HCT116 (cell line): ENCODE data around the gene CDH9. TPM values are rescaled to one million over a fixed set of nuclear protein-coding genes. Genes with fewer than 3 reads are reported as not detected.

Source experiments
- ATAC-seq: fragments of 200-7000 bp; cut with Tn5 transposase; 2 replicates; pipeline ENCODE4 v1.9.1; 2020; ENCODE audit warnings: mild to moderate bottlenecking, moderate library complexity
- BruUV-seq: library from RNA; stranded (reverse); fragments of 400-500 nt; replicated peaks from 2 replicates; lab custom pipeline; 2021; lab: Mats Ljungman, UMichigan
- CTCF ChIA-PET: fragments of 300-600 bp; sonication (Branson Sonifier 250); formaldehyde crosslinking; loops from one replicate; lab custom pipeline; 2021; ENCODE audit warnings: antibody characterized with exemption; lab: Charles Lee
- POLR2A ChIA-PET: fragments of 300-600, 350-600 bp; sonication (Branson Sonifier 250); formaldehyde crosslinking; loops from one replicate; lab custom pipeline; 2021; ENCODE audit warnings: antibody characterized with exemption; lab: Charles Lee
- RAD21 ChIA-PET, 2 experiments: fragments of 300-600 bp; sonication (Branson Sonifier 250); formaldehyde crosslinking; loops; one replicate each; lab custom pipeline; 2023; ENCODE audit warnings: low total read pairs in 2 of 2; ENCODE audit not compliant: uncharacterized antibody in 2 of 2, unreplicated experiment in 2 of 2, low non-redundant PET in 1 of 2; lab: Charles Lee
- DNase-seq: peaks from one replicate; pipeline ENCODE4 v3.0.0-alpha.2; 2010; ENCODE audit warnings: low read depth, low spot score
- H2AFZ ChIP-seq: fragments of 200-600 bp; shearing (Covaris generic), sonication (generic); 2 replicates; pipeline ENCODE4 v1.6.1; 2017; ENCODE audit warnings: low read depth, mixed run types, mixed read lengths, antibody characterized with exemption, low read length; ENCODE audit not compliant: poor library complexity, severe bottlenecking
- H3K27ac ChIP-seq: 2 replicates; pipeline ENCODE4 v1.5.1; 2012; ENCODE audit warnings: low read depth, low read length
- H3K27me3 ChIP-seq: fragments of 200-600 bp; sonication (generic); 2 replicates; pipeline ENCODE4 v1.6.1; 2016; ENCODE audit warnings: mixed run types, low read length, mixed read lengths; ENCODE audit not compliant: insufficient read depth
- H3K36me3 ChIP-seq, 2 experiments: fragments of 200-500 bp in 1 of 2; fragments of 200-600 bp in 1 of 2; sonication (Bioruptor generic) in 1 of 2; sonication (generic) in 1 of 2; 2 replicates each; pipeline versions ENCODE4 v1.5.1 to v1.6.1; 2014 to 2016; ENCODE audit warnings: low read length in 2 of 2, inconsistent platforms in 1 of 2, mixed read lengths in 1 of 2, mixed run types in 1 of 2; ENCODE audit not compliant: insufficient read depth in 2 of 2, control insufficient read depth in 1 of 2
- H3K4me1 ChIP-seq, 2 experiments: fragments of 200-600 bp in 1 of 2; sonication (generic) in 1 of 2; 2 replicates each; pipeline versions ENCODE4 v1.5.1 to v1.6.1; 2012 to 2017; ENCODE audit warnings: low read length in 2 of 2, inconsistent platforms in 1 of 2, mild to moderate bottlenecking in 1 of 2, mixed read lengths in 1 of 2, mixed run types in 1 of 2, moderate library complexity in 1 of 2; ENCODE audit not compliant: insufficient read depth in 2 of 2, control insufficient read depth in 1 of 2
- H3K4me2 ChIP-seq: fragments of 200-600 bp; sonication (generic); 2 replicates; pipeline ENCODE4 v1.6.1; 2017; ENCODE audit warnings: mixed run types, low read length, mixed read lengths
- H3K4me3 ChIP-seq, 2 experiments: fragments of 200-600 bp in 1 of 2; sonication (generic) in 1 of 2; replicated peaks in 1 of 2; 2 replicates each; pipeline ENCODE4 v1.5.1; 2011 to 2016; ENCODE audit warnings: low read length in 2 of 2, control low read depth in 1 of 2, low read depth in 1 of 2, mild to moderate bottlenecking in 1 of 2, mixed read lengths in 1 of 2, mixed run types in 1 of 2
- H3K79me2 ChIP-seq: fragments of 200-600 bp; sonication (generic); 2 replicates; pipeline ENCODE4 v1.6.1; 2017; ENCODE audit warnings: mild to moderate bottlenecking, mixed run types, low read length, moderate library complexity, mixed read lengths; ENCODE audit not compliant: insufficient read depth
- H3K9ac ChIP-seq: fragments of 200-600 bp; sonication (generic); 2 replicates; pipeline ENCODE4 v1.6.1; 2016; ENCODE audit warnings: low read length, mixed read lengths
- H3K9me2 ChIP-seq: fragments of 200-600 bp; sonication (generic), shearing (Covaris generic); 2 replicates; pipeline ENCODE4 v1.6.1; 2017; ENCODE audit warnings: mixed run types, mild to moderate bottlenecking, moderate library complexity; ENCODE audit not compliant: insufficient read depth
- H3K9me3 ChIP-seq, 2 experiments: fragments of 200-500 bp in 1 of 2; fragments of 200-600 bp in 1 of 2; sonication (Bioruptor generic) in 1 of 2; sonication (generic) in 1 of 2; 2 replicates each; pipeline ENCODE4 v1.6.1; 2014 to 2017; ENCODE audit warnings: low read length in 2 of 2, mixed read lengths in 2 of 2, inconsistent platforms in 1 of 2, low read depth in 1 of 2, mild to moderate bottlenecking in 1 of 2, mixed run types in 1 of 2, moderate library complexity in 1 of 2; ENCODE audit not compliant: control insufficient read depth in 1 of 2, insufficient read depth in 1 of 2
- H4K20me1 ChIP-seq: fragments of 200-600 bp; sonication (generic), shearing (Covaris generic); 2 replicates; pipeline ENCODE4 v1.6.1; 2017; ENCODE audit warnings: mixed run types, mild to moderate bottlenecking, moderate library complexity; ENCODE audit not compliant: insufficient read depth
- CBX3 ChIP-seq: IDR thresholded peaks from 2 replicates; pipeline ENCODE4 v1.6.1; 2012; ENCODE audit warnings: low read depth
- CEBPB ChIP-seq: IDR thresholded peaks from 2 replicates; pipeline ENCODE4 v1.6.1; 2012; ENCODE audit warnings: low read depth
- EGR1 ChIP-seq: IDR thresholded peaks from 2 replicates; pipeline ENCODE4 v1.6.1; 2012; ENCODE audit warnings: low read depth
- ELF1 ChIP-seq: IDR thresholded peaks from 2 replicates; pipeline ENCODE4 v1.6.1; 2012; ENCODE audit warnings: low read depth, borderline replicate concordance
- EZH2 ChIP-seq: fragments of 200-600 bp; sonication (generic); IDR thresholded peaks from 2 replicates; pipeline ENCODE4 v1.6.1; 2017; ENCODE audit warnings: antibody characterized with exemption, mixed run types
- EZH2phosphoT487 ChIP-seq: fragments of 200-600 bp; IDR thresholded peaks from 2 replicates; pipeline ENCODE4 v1.6.1; 2018; ENCODE audit warnings: antibody characterized with exemption, borderline replicate concordance
- JUND ChIP-seq: IDR thresholded peaks from 2 replicates; pipeline ENCODE4 v1.6.1; 2012
- POLR2A ChIP-seq: IDR thresholded peaks from 2 replicates; pipeline ENCODE4 v1.7.0; 2011; ENCODE audit warnings: borderline replicate concordance; ENCODE audit not compliant: insufficient read depth, insufficient read length; ENCODE audit errors: extremely low read depth
- POLR2AphosphoS5 ChIP-seq: IDR thresholded peaks from 2 replicates; pipeline ENCODE4 v1.6.1; 2011; ENCODE audit warnings: mild to moderate bottlenecking, low read depth, low read length, moderate library complexity
- RAD21 ChIP-seq: IDR thresholded peaks from 2 replicates; pipeline ENCODE4 v1.6.1; 2012; ENCODE audit warnings: low read depth, mild to moderate bottlenecking
- SIN3A ChIP-seq: IDR thresholded peaks from 2 replicates; pipeline ENCODE4 v1.6.1; 2012; ENCODE audit warnings: low read depth
- TCF7L2 ChIP-seq: IDR thresholded peaks from 2 replicates; pipeline ENCODE4 v1.7.0; 2011; ENCODE audit warnings: borderline replicate concordance, inconsistent platforms; ENCODE audit not compliant: insufficient read depth, insufficient read length; ENCODE audit errors: extremely low read depth
- YY1 ChIP-seq: IDR thresholded peaks from 2 replicates; pipeline ENCODE4 v1.6.1; 2011; ENCODE audit warnings: low read length, low read depth, moderate library complexity, mild to moderate bottlenecking; ENCODE audit not compliant: insufficient replicate concordance; ENCODE audit errors: extremely low read depth
- ZFX ChIP-seq: fragments of 450-650 bp; IDR thresholded peaks from 2 replicates; pipeline ENCODE4 v1.6.1; 2017
- ZNF274 ChIP-seq: fragments of 200-500 bp; sonication (Bioruptor generic); IDR thresholded peaks from 2 replicates; pipeline ENCODE4 v1.6.1; 2014; ENCODE audit warnings: mild to moderate bottlenecking, low read depth, low read length, inconsistent platforms
- intact Hi-C: fragments of 100-400 bp; cut with micrococcal nuclease; formaldehyde crosslinking; loops from 2 replicates; pipeline ENCODE4 v1.10.0; 2022
- total RNA-seq: library from RNA; stranded (reverse); gene quantifications from one replicate; pipeline ENCODE4 v1.2.1, GENCODE V29; 2021; ENCODE audit not compliant: unreplicated experiment
- TF ChIP-seq, protein P1 (sequence below): IDR thresholded peaks from 2 replicates; pipeline ENCODE4 v1.6.1; 2011; ENCODE audit warnings: mild to moderate bottlenecking, low read length, moderate library complexity; ENCODE audit not compliant: insufficient replicate concordance; ENCODE audit errors: extremely low read depth
- TF ChIP-seq, protein P2 (sequence below): IDR thresholded peaks from 2 replicates; pipeline ENCODE4 v1.6.1; 2012; ENCODE audit warnings: low read depth

CDH9 gene
- total RNA-seq, 1 experiment from 2014 or later, result not detected

DNA sequence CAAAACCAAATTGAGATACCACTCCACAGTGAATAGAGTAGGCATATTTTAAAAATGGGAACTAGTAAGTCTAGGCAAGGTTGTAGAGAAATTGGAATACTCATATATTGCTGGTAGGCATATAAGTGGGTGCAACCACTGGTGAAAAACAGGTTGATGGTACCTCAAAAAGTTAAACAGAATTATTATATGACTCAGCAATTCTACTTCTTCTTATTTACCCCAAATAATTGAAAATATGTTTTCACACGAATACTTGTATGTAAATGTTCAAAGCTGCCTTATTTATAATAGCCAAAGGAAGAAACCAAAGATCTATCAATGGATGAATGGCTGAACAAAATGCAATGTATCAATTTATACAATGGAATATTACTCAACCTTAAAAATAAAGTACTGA lies 79.1 kb downstream of the CDH9 start:
- TF ChIP-seq YY1, result no peak
- no peak for TF ChIP-seq EGR1
- Histone ChIP-seq H3K9ac (no peak overlapping the region), H3K79me2 (no peaks in the 10 kb centered on the region), H3K4me1 (no peaks in the 10 kb centered on the region), H3K9me2 (no peaks in the 10 kb centered on the region), H3K9me3 (peaks cover 10 to 12% of the 10 kb centered on the region in 2 experiments; a peak in 2 of 4 replicates), H3K36me3 (no peaks in the 10 kb centered on the region), H3K4me3 (no peak overlapping the region), H3K27ac (no peak overlapping the region), H3K27me3 (no peaks in the 10 kb centered on the region), H4K20me1 (no peaks in the 10 kb centered on the region), H3K4me2 (no peak overlapping the region), H2AFZ (no peak overlapping the region)
- intact Hi-C loops, result no loop called here
- BruUV-seq, result no TSS peak
- ATAC-seq (no peak), DNase-seq (no peak)
- ChIA-PET RAD21 (no interaction called here), CTCF (no interaction called here), POLR2A (no interaction called here)

DNA sequence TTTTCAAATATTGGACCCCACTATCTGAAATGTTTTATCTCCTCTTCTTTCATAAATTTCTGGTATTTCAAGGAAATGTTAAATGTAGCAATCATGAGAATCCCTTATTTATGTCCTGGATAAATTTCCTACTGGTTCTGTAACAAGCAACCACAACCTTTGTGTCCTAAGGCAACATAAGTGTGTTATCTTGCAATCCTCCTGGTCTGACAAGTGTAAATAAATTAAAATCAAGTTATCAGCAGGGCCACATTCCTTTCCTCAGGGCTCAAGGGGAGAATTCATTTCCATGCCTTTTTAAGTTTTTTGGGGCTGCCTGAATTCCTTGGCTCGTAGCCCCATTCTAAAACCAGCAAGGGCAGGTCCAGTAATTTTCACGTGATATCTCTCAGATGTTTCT lies 83.2 kb downstream of the CDH9 start:
- ChIA-PET RAD21 (no interaction called here), CTCF (no interaction called here), POLR2A (no interaction called here)
- Histone ChIP-seq H3K4me2 (no peak overlapping the region), H3K79me2 (no peaks in the 10 kb centered on the region), H2AFZ (no peak overlapping the region), H3K36me3 (no peaks in the 10 kb centered on the region), H4K20me1 (no peaks in the 10 kb centered on the region), H3K27me3 (no peaks in the 10 kb centered on the region), H3K4me1 (no peaks in the 10 kb centered on the region), H3K9me3 (peaks cover 3 to 12% of the 10 kb centered on the region in 2 experiments; a peak in 2 of 4 replicates), H3K9ac (no peak overlapping the region), H3K9me2 (no peaks in the 10 kb centered on the region), H3K27ac (no peak overlapping the region), H3K4me3 (no peak overlapping the region)
- intact Hi-C loops, result no loop called here
- no TSS peak for BruUV-seq
- DNase-seq (no peak), ATAC-seq (no peak)
- TF ChIP-seq EZH2 (no peak), ZNF274 (no peak), ELF1 (no peak), CBX3 (no peak), ZFX (no peak), YY1 (no peak), SIN3A (no peak), EZH2phosphoT487 (no peak), JUND (no peak), CEBPB (no peak), RAD21 (no peak), POLR2A (no peak), POLR2AphosphoS5 (no peak), TCF7L2 (no peak)
- TF ChIP-seq, protein P1, sequence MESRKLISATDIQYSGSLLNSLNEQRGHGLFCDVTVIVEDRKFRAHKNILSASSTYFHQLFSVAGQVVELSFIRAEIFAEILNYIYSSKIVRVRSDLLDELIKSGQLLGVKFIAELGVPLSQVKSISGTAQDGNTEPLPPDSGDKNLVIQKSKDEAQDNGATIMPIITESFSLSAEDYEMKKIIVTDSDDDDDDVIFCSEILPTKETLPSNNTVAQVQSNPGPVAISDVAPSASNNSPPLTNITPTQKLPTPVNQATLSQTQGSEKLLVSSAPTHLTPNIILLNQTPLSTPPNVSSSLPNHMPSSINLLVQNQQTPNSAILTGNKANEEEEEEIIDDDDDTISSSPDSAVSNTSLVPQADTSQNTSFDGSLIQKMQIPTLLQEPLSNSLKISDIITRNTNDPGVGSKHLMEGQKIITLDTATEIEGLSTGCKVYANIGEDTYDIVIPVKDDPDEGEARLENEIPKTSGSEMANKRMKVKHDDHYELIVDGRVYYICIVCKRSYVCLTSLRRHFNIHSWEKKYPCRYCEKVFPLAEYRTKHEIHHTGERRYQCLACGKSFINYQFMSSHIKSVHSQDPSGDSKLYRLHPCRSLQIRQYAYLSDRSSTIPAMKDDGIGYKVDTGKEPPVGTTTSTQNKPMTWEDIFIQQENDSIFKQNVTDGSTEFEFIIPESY, result no peak
- TF ChIP-seq, protein P2, sequence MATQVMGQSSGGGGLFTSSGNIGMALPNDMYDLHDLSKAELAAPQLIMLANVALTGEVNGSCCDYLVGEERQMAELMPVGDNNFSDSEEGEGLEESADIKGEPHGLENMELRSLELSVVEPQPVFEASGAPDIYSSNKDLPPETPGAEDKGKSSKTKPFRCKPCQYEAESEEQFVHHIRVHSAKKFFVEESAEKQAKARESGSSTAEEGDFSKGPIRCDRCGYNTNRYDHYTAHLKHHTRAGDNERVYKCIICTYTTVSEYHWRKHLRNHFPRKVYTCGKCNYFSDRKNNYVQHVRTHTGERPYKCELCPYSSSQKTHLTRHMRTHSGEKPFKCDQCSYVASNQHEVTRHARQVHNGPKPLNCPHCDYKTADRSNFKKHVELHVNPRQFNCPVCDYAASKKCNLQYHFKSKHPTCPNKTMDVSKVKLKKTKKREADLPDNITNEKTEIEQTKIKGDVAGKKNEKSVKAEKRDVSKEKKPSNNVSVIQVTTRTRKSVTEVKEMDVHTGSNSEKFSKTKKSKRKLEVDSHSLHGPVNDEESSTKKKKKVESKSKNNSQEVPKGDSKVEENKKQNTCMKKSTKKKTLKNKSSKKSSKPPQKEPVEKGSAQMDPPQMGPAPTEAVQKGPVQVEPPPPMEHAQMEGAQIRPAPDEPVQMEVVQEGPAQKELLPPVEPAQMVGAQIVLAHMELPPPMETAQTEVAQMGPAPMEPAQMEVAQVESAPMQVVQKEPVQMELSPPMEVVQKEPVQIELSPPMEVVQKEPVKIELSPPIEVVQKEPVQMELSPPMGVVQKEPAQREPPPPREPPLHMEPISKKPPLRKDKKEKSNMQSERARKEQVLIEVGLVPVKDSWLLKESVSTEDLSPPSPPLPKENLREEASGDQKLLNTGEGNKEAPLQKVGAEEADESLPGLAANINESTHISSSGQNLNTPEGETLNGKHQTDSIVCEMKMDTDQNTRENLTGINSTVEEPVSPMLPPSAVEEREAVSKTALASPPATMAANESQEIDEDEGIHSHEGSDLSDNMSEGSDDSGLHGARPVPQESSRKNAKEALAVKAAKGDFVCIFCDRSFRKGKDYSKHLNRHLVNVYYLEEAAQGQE, result no peak
